ENCODE measurements around the gene JPH3. TPM values are rescaled to one million over a fixed set of nuclear protein-coding genes. Genes with fewer than 3 reads are reported as not detected.

The JPH3 gene
- total and polyA plus RNA-seq, 3 donors from 2014 or later = 3.2 to 8.7 (median 8.3) TPM

GRCh38 chr16:87583453-87584131 is 18.7 kb upstream of the JPH3 start:
- intact Hi-C loops (cut with DNase I; ENCODE audit: low total_unique reads) = no loop called here
- Histone ChIP-seq H3K36me3 (ENCODE audit: low read depth, missing control alignments) (no peaks in the 10 kb centered on the region), H3K9me3 (no peaks in the 10 kb centered on the region), H3K4me1 (peaks cover 22% of the 10 kb centered on the region), H3K27ac (peak overlapping the region in 1 of 2 donors; percentile 95), H3K4me3 (no peak overlapping the region), H3K27me3 (no peaks in the 10 kb centered on the region)
- TF ChIP-seq POLR2A (IDR thresholded peaks at IDR 0.05) (no peak), CTCF (IDR thresholded peaks at IDR 0.05) (no peak)
- 61 to 68% methylated on average over 18 to 23 of the region's 23 CpGs for WGBS, 2 donors
- no peak for DNase-seq

- intact Hi-C loops (cut with DNase I; ENCODE audit: low total_unique reads) = no loop called here
- Histone ChIP-seq H3K9me3 (no peaks in the 10 kb centered on the region), H3K4me1 (peaks cover 22% of the 10 kb centered on the region), H3K4me3 (no peak overlapping the region), H3K27me3 (no peaks in the 10 kb centered on the region), H3K27ac (no peak overlapping the region), H3K36me3 (ENCODE audit: low read depth, missing control alignments) (no peaks in the 10 kb centered on the region)
- DNase-seq = no peak
- TF ChIP-seq POLR2A (IDR thresholded peaks at IDR 0.05) (no peak), CTCF (IDR thresholded peaks at IDR 0.05) (no peak)
- 89 to 92% methylated on average over 7 of the region's 7 CpGs for WGBS, 2 donors
Measured at GRCh38 chr16:87584271-87584670, 18.0 kb upstream of the JPH3 start.

GRCh38 chr16:87584975-87585374 is 17.3 kb upstream of the JPH3 start:
- no peak overlapping the region for H3K27ac ChIP-seq
- no peaks in the 10 kb centered on the region for H3K36me3 ChIP-seq (ENCODE audit: low read depth, missing control alignments)
- TF ChIP-seq CTCF (IDR thresholded peaks at IDR 0.05) (no peak), POLR2A (IDR thresholded peaks at IDR 0.05) (no peak)
- H3K27me3 ChIP-seq = no peaks in the 10 kb centered on the region
- H3K4me3 ChIP-seq = no peak overlapping the region
- no peak for DNase-seq
- 92 to 96% methylated on average over 8 of the region's 8 CpGs for WGBS, 2 donors
- intact Hi-C loops (cut with DNase I; ENCODE audit: low total_unique reads) = no loop called here
- no peaks in the 10 kb centered on the region for H3K9me3 ChIP-seq
- peaks cover 22% of the 10 kb centered on the region for H3K4me1 ChIP-seq

GRCh38 chr16:87585442-87586200 is 16.7 kb upstream of the JPH3 start:
- intact Hi-C loops (cut with DNase I; ENCODE audit: low total_unique reads) = no loop called here
- H3K4me1 ChIP-seq = peaks cover 22% of the 10 kb centered on the region
- H3K36me3 ChIP-seq (ENCODE audit: low read depth, missing control alignments) = no peaks in the 10 kb centered on the region
- no peak overlapping the region for H3K27ac ChIP-seq
- no peaks in the 10 kb centered on the region for H3K9me3 ChIP-seq
- no peaks in the 10 kb centered on the region for H3K27me3 ChIP-seq
- DNase-seq = no peak
- WGBS, 2 donors = 73 to 82% methylated on average over 26 to 28 of the region's 28 CpGs
- TF ChIP-seq CTCF (IDR thresholded peaks at IDR 0.05) = no peak
- TF ChIP-seq POLR2A (IDR thresholded peaks at IDR 0.05) = no peak
- no peak overlapping the region for H3K4me3 ChIP-seq

All from testis (tissue), 3 donors.